Gastroesophageal sphincter (tissue), 3 donors: Measurements from ENCODE around the gene ZFYVE28.

Experiments used
- EP300 ChIP-seq: sonication (generic); formaldehyde crosslinking; IDR thresholded peaks from one replicate; pipeline ENCODE4 v1.6.1; 2017; ENCODE audit warnings: antibody characterized with exemption, mild to moderate bottlenecking
- POLR2A ChIP-seq, 2 donors: fragments of 450-650 bp; IDR thresholded peaks; one replicate each; pipeline ENCODE4 v1.6.1; 2017; ENCODE audit warnings: antibody characterized with exemption in 2 of 2, mild to moderate bottlenecking in 2 of 2, moderate library complexity in 1 of 2
- POLR2AphosphoS5 ChIP-seq: sonication (generic); formaldehyde crosslinking; IDR thresholded peaks from one replicate; pipeline ENCODE4 v1.6.1; 2017; ENCODE audit warnings: antibody characterized with exemption
- TF ChIP-seq, protein P1 (sequence below), 4 experiments: fragments of 200-600 bp in 2 of 4; fragments of 450-650 bp in 2 of 4; sonication (generic) in 1 of 4; IDR thresholded peaks; one replicate each; pipeline ENCODE4 v1.5.1; 2017 to 2019; ENCODE audit warnings: antibody characterized with exemption in 4 of 4, mild to moderate bottlenecking in 2 of 4, moderate library complexity in 2 of 4

GRCh38 chr4:2318476-2318875, 100.0 kb downstream of the ZFYVE28 start:
- TF ChIP-seq, protein P1, sequence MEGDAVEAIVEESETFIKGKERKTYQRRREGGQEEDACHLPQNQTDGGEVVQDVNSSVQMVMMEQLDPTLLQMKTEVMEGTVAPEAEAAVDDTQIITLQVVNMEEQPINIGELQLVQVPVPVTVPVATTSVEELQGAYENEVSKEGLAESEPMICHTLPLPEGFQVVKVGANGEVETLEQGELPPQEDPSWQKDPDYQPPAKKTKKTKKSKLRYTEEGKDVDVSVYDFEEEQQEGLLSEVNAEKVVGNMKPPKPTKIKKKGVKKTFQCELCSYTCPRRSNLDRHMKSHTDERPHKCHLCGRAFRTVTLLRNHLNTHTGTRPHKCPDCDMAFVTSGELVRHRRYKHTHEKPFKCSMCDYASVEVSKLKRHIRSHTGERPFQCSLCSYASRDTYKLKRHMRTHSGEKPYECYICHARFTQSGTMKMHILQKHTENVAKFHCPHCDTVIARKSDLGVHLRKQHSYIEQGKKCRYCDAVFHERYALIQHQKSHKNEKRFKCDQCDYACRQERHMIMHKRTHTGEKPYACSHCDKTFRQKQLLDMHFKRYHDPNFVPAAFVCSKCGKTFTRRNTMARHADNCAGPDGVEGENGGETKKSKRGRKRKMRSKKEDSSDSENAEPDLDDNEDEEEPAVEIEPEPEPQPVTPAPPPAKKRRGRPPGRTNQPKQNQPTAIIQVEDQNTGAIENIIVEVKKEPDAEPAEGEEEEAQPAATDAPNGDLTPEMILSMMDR (IDR thresholded peaks at IDR 0.05): no peak
- TF ChIP-seq EP300 (no peak), POLR2AphosphoS5 (no peak), POLR2A (IDR thresholded peaks at IDR 0.05) (no peak)
